NCI-H2227 treated with DMSO at 0.1 percent for 48 hours (cell line): ENCODE measurements around the gene LSM3.

Experiments used
- DNase-seq: peaks from one replicate; lab custom pipeline; 2025; lab: John Stamatoyannopoulos, UW

Gene LSM3

GRCh38 chr3:14157951-14158350 lies 20.7 kb upstream of the LSM3 start:
- DNase-seq: no peak

DNA sequence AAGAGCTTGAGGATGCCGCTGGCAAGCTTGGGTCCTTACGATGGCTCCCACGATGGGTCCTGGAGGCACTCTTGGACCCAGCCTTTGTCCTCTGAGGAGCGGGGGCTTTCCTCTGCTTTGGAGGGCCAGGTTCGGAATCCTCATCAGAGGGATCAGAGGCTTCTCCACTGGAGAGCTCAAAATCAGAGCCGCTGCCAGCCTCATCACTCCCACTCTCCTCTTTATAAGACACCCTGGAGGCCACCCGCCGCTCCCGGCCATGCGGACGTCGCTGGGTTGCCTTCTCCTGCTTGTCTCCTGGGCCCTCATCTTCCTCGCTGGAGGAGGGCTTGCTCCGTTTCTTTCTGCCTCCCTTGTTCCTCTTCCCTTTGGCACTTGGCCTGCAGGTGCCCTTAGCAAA lies 20.2 kb upstream of the LSM3 start:
- no peak for DNase-seq

DNA sequence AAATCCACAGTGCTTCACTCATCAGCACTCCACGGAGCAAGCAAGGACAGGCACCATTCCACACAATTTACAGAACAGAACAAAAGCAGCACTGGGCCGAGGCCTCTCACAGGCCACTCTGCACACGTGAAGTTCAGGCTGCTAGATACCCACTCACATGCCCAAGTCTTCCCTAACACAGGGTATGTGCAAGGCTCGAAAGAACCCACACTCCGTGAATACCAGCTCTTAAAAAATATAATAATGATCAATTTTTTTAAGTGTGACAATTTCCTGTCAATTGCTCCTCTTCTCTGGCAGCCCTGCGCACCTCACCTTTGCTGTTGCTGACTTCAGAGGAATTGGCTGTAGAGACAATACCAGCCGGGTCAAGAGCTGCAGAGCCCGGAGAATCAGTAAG lies 19.2 kb upstream of the LSM3 start:
- DNase-seq: no peak

GRCh38 chr3:14161282-14161681 lies 17.3 kb upstream of the LSM3 start:
- no peak for DNase-seq

DNA sequence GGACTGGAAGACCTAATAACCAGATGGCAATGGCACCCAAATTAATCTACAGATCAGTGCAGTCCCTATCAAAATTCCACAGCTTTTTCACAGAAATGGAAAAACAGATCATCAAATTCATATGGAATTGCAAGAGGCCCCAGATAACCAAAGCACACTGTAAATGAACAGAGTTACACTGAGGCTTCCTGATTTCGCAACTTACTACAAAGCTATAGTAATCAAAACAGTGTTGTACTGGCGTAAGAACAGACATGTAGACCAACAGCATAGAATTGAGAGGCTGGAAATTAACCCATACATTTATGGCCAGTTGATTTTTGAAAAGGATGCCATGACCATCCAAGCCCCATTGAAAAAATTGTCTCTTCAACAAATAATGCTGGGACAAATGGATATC lies 16.4 kb upstream of the LSM3 start:
- no peak for DNase-seq

DNA sequence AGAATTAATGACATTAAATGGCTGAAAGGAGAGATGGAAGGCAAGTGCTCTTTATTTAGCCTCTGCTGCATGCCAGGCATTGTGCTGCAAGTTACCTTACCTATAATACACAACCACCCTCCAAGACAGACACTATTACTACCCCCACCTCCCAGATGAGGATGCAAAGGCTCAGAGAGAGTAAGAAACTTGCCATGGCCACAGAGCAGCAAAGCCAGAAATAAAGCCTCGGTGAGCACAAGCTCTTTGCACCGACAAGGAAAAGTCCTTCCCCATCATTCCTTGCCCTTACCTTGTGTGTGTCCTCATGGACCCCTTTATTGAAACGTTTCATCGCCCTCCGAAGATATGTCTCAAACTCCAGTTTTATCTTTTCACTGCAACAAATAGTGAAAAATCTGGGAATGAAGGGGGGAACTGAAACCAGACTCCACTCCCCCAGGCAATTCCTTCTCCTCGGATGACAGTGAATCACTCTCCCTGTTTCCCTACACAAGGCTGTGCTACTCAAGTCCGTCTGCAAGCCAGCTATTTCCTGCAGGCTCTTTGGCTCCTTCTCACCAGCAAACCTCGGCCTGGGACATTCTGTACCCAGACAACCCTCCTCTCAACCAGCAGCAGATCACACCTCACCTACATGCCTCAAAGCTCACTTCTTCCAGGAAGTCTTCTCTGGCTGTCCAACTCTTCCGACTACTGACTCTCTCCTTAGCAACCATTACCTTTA lies 11.6 kb upstream of the LSM3 start:
- DNase-seq: no peak

DNA sequence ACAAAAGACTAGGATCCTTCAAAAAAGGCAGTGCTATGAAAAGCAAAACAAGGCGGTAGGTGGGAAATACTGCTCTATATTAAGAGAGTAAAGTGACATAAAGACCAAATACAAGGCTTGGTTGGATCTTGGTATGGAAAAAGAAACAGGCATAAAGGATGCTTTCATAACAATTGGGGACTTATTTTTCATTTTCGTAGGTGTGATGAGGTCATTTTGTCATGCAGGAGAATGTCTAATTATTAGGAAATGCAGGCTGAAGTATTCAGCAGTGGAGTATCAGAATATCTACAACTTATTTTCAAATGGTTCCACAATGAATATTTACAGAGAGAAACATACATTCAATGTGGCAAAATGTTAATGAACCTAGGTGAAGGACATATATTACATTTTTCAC lies 9.2 kb upstream of the LSM3 start:
- no peak for DNase-seq

DNA sequence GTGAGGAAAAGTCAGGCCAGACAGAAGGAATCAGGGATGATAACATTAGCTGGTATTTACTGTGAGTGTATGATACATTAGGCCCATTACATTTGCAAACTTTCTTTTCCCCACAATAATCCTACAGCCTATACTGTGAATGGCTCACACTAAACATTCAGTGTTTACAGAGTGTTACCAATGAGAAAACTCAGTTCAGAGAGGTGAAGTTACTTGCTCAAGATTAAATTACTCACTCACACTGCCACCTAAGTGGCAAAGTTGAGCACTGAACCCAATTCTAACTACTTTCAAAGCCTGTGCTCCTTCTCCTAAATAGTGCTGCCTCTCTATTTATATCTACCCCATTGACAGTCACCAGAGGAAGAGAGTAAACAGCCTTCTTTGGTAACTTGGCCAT lies 8.7 kb upstream of the LSM3 start:
- no peak for DNase-seq

DNA sequence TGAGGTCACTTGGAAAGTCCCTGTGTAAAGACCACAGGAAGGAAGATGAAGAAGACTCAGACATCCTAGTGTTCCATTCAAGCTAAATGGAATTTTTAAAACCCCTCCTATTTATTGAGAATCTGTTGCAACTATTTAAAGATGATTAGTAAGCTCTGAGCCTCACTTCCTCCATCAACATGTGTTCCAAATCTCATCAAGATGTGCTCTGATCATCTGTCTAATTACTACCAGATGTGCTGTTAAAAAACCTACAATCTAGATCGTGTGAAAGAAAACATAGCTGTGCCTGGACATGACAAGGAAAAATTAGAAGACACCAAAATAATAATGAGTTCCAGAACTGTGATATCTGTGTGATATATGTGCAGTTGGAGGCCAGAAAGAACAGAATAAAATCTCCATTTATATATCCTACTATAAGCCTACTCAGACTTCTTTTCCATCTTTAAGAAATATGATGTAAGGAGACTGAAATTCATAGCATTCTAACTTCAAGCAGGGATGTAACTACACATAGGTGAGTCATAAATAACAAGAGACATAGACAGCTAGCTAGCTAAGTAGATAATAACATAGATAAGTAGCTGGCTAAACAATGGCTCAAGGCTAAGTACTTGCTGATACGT lies 8.0 kb upstream of the LSM3 start:
- DNase-seq: no peak

- DNase-seq: no peak
Measured at GRCh38 chr3:14172496-14172895, 6.1 kb upstream of the LSM3 start.

DNA sequence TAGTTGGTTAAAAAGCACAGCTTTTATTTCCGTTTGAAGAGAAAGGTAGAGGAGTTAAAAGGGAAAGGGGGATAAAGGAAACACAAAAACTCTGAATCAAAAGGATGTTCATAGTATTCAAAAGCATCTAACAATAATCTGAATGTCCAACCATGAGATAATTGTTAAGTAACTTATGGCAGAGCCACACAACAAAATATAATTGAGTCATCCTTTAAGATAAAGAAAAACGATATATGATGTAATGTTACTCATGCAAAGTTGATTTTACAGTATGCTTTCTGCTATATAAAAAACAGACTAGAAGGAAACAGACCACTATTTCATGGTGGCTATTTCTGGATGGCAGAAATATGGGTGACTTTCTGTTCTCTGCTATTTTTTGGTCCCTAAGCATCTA lies 4.1 kb upstream of the LSM3 start:
- no peak for DNase-seq

DNA sequence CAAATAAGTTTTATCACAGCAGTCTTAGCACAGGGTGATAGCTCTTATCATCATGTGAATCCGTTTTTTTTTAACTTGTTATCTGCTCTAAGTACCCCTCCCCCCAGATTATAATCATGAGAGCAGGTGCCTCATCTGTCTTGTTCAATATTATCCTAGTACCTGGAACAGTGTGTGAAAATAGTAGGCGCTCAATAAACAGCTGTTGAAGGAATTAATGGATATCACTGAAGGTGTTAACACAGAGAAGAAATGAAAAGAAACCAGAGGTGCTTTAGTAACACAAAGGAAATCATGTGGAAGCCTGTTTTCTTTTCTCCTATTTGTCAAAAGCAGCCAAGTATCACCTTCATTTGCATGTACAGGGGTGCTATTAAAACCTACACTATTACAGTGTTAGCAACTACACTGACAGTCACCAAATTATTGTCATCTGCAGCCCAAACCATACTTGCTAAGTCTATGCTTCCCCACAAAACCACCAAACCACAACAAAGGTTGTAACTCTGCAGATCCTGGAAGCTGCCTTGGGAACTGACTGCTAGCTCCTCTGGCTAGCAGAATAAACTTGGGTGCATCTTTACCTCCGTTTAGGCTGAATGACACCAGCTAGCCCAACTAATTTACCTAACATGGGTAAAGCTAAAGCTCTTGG lies 3.1 kb upstream of the LSM3 start:
- no peak for DNase-seq

DNA sequence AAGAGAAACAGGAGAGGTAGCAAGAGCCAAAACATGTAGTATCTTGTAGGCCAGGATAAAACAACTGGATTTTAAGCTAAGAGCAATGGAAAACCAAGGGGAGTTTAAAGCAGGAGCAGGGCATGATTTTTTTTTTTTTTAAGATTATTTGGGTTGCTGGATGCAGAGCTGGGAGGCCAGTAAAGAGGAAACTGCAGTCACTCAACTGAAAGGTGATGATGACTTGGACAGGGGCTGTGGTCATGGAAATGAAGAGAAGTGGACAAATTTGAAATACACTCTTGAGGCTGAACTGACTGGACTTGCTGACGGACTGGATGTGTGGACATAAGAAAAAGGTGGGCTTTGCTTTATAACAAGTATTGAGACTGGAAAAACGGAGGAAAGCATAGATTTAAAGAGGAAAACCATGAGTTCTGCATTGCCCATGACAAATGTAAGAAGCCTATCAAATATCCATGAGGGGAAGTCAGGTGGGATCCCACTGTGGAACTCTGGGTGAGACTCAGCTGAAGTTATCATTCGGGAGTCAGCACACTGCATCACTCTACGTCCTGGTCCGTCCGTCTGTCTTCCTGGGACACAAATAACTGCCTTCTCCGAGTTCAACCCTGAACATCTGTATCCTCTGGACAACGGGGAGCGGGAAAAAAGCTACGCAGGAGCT lies 904 bp upstream of the LSM3 start:
- DNase-seq: no peak

DNA sequence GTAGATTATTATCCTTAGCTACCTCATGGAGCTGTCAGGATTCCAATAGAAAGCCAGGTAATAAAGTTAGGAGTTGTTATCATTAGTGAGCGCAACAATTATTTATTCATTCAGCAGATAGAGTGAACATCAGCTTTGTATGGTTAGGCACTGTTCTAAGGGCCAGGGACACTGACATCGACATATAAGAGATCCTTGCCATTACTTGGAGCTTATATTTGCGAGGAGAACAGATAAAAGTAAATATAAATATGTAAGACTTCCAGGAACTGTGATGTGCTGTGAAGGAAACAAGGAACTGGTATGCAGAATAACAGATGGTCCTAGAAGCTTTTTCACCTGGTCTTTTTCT lies 473 bp downstream of the LSM3 start:
- DNase-seq: no peak

GRCh38 chr3:14179795-14180194 lies 1.2 kb downstream of the LSM3 start:
- DNase-seq: no peak

DNA sequence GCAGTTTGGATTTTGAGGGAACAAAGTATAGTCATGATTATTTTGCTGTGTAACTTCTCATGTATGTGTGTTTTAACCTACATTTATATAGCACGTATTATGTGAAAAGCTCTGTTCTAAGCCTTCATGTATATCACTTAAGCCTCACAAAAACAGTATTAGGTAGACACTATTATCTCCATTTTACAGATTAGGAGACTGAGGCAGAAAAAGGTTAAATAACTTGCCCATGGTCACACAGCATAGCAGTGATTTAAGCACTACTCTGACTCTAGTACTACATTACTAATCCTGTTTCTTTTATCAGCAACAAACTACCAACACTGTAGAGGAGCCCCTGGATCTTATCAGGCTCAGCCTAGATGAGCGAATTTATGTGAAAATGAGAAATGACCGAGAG lies 2.6 kb downstream of the LSM3 start:
- no peak for DNase-seq

- DNase-seq: no peak
Measured at GRCh38 chr3:14183015-14183577, 4.5 kb downstream of the LSM3 start.

GRCh38 chr3:14186854-14187458 lies 8.3 kb downstream of the LSM3 start:
- no peak for DNase-seq

- DNase-seq: no peak
Measured at GRCh38 chr3:14188041-14188754, 9.6 kb downstream of the LSM3 start.

DNA sequence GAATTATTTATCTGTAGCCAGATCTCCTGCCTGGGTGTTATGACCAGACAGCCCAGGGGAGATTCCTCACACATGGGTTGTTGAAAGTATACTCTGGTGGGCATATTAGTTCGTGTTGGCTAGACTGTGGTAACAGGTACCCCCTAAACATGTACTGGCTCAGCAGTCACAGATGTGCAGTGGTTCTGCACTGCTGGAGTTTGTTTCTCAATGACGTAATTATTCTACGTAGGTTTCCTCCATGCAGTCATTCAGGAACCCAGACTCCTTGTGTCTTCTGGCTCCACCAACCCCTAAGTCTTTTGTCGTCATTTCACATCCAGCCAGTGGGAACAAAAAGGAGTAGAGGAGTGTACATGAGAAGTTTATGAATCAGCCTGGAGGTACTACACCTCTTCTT lies 16.2 kb downstream of the LSM3 start:
- no peak for DNase-seq

DNA sequence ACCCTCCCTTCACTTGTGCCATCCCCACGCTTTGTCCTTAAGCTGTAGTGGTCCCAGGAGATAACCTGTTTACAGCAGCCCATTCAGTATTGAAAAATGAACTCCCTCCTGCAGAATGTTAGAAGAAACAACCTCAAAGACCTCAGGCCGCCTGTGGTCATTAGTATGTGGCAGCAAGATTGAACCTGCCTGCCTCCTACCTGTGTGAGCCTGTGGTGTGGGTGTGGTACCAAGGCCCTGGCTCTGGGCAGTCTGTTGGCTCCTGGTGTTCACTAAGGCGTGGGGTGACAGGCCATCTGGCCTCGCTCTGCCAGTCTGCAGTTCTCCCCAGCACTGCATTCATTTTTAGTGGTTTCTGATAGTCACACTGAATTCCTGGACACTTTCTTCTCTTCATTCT lies 21.0 kb downstream of the LSM3 start:
- DNase-seq: no peak

DNA sequence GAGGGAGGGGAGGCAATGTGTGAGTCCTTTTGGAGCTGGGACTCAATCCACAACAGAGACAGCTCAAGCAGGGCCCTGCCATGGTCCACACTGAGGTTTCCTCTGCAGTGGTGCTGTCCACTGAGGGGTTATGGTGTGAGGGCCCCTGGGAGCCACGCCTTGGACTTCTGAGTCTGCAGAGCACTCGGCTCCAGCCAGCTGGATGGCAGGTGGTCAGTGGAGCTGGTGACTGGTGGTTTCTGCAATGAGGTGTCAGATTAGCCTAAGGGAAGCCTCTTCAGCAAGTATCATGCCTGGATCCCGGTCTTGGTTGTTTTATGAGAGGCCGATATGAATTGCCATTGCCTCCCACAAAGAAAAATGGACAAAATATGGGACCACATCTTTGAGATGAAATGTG lies 21.7 kb downstream of the LSM3 start:
- no peak for DNase-seq
